WTC11 (cell line): ENCODE results near the gene PRKCE. TPM values are rescaled to one million over a fixed set of nuclear protein-coding genes. Genes with fewer than 3 reads are reported as not detected.

Experiments
- ATAC-seq: fragments of 200-7000 bp; cut with Tn5 transposase; 2 replicates; pipeline ENCODE4 v1.10.0; 2021; ENCODE audit warnings: mild to moderate bottlenecking, moderate library complexity
- CTCF ChIA-PET: fragments of 300-600 bp; sonication (Branson Sonifier 250); formaldehyde crosslinking; loops from one replicate; lab custom pipeline; 2021; ENCODE audit warnings: antibody characterized with exemption; lab: Charles Lee
- POLR2A ChIA-PET: fragments of 350-600 bp; sonication (Branson Sonifier 250); formaldehyde crosslinking; loops from one replicate; lab custom pipeline; 2021; ENCODE audit warnings: antibody characterized with exemption; lab: Charles Lee
- DNase-seq: peaks from one replicate; pipeline ENCODE4 v3.0.0; 2021; ENCODE audit warnings: low spot score
- H3K27ac Mint-ChIP-seq: 2 replicates; pipeline ENCODE4 v1.8.0; 2021; ENCODE audit warnings: mixed read lengths
- H3K27me3 Mint-ChIP-seq: 2 replicates; pipeline ENCODE4 v1.8.0; 2021; ENCODE audit warnings: low read depth, mild to moderate bottlenecking, moderate library complexity, mixed read lengths
- H3K36me3 Mint-ChIP-seq: 2 replicates; pipeline ENCODE4 v1.8.0; 2021; ENCODE audit warnings: mixed read lengths
- H3K4me1 Mint-ChIP-seq: 2 replicates; pipeline ENCODE4 v1.8.0; 2022; ENCODE audit warnings: mixed read lengths
- H3K4me3 Mint-ChIP-seq: 2 replicates; pipeline ENCODE4 v1.8.0; 2021; ENCODE audit warnings: mild to moderate bottlenecking, moderate library complexity, mixed read lengths
- H3K9me3 Mint-ChIP-seq: 2 replicates; pipeline ENCODE4 v1.8.0; 2021; ENCODE audit warnings: mixed read lengths
- ATF1 ChIP-seq: sonication (generic); formaldehyde crosslinking; IDR thresholded peaks from 2 replicates; pipeline ENCODE4 v1.8.1; 2023; ENCODE audit warnings: mild to moderate bottlenecking, moderate library complexity, missing genetic modification reagents
- CBFB ChIP-seq: sonication (generic); formaldehyde crosslinking; IDR thresholded peaks from 2 replicates; pipeline ENCODE4 v1.8.1; 2022; ENCODE audit warnings: mild to moderate bottlenecking, low read depth, missing genetic modification reagents
- FOXK1 ChIP-seq: sonication (generic); formaldehyde crosslinking; IDR thresholded peaks from 2 replicates; pipeline ENCODE4 v1.8.0; 2022; ENCODE audit warnings: mild to moderate bottlenecking, moderate library complexity, missing genetic modification reagents
- GRHL2 ChIP-seq: fragments of 250-450 bp; sonication (Bioruptor Pico); IDR thresholded peaks from 2 replicates; pipeline ENCODE4 v1.8.0; 2022; ENCODE audit warnings: mild to moderate bottlenecking, moderate library complexity; ENCODE audit not compliant: insufficient replicate concordance, severe bottlenecking
- JAZF1 ChIP-seq: fragments of 250-450 bp; sonication (Bioruptor Pico); IDR thresholded peaks from 2 replicates; pipeline ENCODE4 v1.9.0; 2021; ENCODE audit warnings: moderate library complexity, mild to moderate bottlenecking, inconsistent platforms
- KAT7 ChIP-seq: sonication (generic); formaldehyde crosslinking; IDR thresholded peaks from 2 replicates; pipeline ENCODE4 v1.8.1; 2023; ENCODE audit warnings: missing genetic modification reagents, mild to moderate bottlenecking, borderline replicate concordance
- NFATC4 ChIP-seq: fragments of 250-450 bp; sonication (Bioruptor Pico); IDR thresholded peaks from 2 replicates; pipeline ENCODE4 v1.9.0; 2021; ENCODE audit warnings: mild to moderate bottlenecking
- OVOL2 ChIP-seq: fragments of 250-450 bp; sonication (Bioruptor Pico); IDR thresholded peaks from 2 replicates; pipeline ENCODE4 v1.9.0; 2021; ENCODE audit warnings: mild to moderate bottlenecking, borderline replicate concordance
- PRRX2 ChIP-seq: fragments of 250-450 bp; sonication (Bioruptor Pico); IDR thresholded peaks from 2 replicates; pipeline ENCODE4 v1.8.0; 2021; ENCODE audit warnings: mild to moderate bottlenecking
- RELA ChIP-seq: sonication (generic); formaldehyde crosslinking; IDR thresholded peaks from 2 replicates; pipeline ENCODE4 v1.8.1; 2022; ENCODE audit warnings: missing genetic modification reagents, mild to moderate bottlenecking, borderline replicate concordance
- SMAD3 ChIP-seq: sonication (generic); formaldehyde crosslinking; IDR thresholded peaks from 2 replicates; pipeline ENCODE4 v1.8.0; 2022; ENCODE audit warnings: missing genetic modification reagents, mild to moderate bottlenecking, borderline replicate concordance
- TCF7 ChIP-seq: sonication (generic); formaldehyde crosslinking; IDR thresholded peaks from 2 replicates; pipeline ENCODE4 v1.8.0; 2022; ENCODE audit warnings: mild to moderate bottlenecking, low read depth, missing genetic modification reagents, moderate library complexity
- TEAD1 ChIP-seq: sonication (generic); formaldehyde crosslinking; IDR thresholded peaks from 2 replicates; pipeline ENCODE4 v1.8.0; 2022; ENCODE audit warnings: mild to moderate bottlenecking, missing genetic modification reagents
- ZBTB21 ChIP-seq: sonication (generic); formaldehyde crosslinking; IDR thresholded peaks from 2 replicates; pipeline ENCODE4 v1.8.1; 2023; ENCODE audit warnings: mild to moderate bottlenecking, missing genetic modification reagents, borderline replicate concordance
- ZNF138 ChIP-seq: sonication (generic); formaldehyde crosslinking; conservative IDR thresholded peaks from 2 replicates; pipeline ENCODE4 v1.8.1; 2022; ENCODE audit warnings: mild to moderate bottlenecking, moderate library complexity, missing genetic modification reagents
- ZNF219 ChIP-seq: sonication (generic); formaldehyde crosslinking; IDR thresholded peaks from 2 replicates; pipeline ENCODE4 v1.8.0; 2023; ENCODE audit warnings: missing genetic modification reagents, mild to moderate bottlenecking, borderline replicate concordance
- total RNA-seq: library from RNA; stranded (reverse); gene quantifications from 3 replicates; pipeline ENCODE4 v1.2.3, GENCODE V29; 2021
- TF ChIP-seq, protein P1 (sequence below): sonication (generic); formaldehyde crosslinking; IDR thresholded peaks from 2 replicates; pipeline ENCODE4 v1.8.1; 2023; ENCODE audit warnings: mild to moderate bottlenecking, missing genetic modification reagents, moderate library complexity
- TF ChIP-seq, protein P2 (sequence below): sonication (generic); formaldehyde crosslinking; IDR thresholded peaks from 2 replicates; pipeline ENCODE4 v1.8.1; 2023; ENCODE audit warnings: mild to moderate bottlenecking, missing genetic modification reagents
- TF ChIP-seq, protein P3 (sequence below): fragments of 250-450 bp; sonication (Bioruptor Pico); IDR thresholded peaks from 2 replicates; pipeline ENCODE4 v1.9.0; 2021; ENCODE audit warnings: moderate library complexity, mild to moderate bottlenecking, inconsistent platforms, borderline replicate concordance
- TF ChIP-seq, protein P4 (sequence below): sonication (generic); formaldehyde crosslinking; IDR thresholded peaks from 2 replicates; pipeline ENCODE4 v1.8.1; 2022; ENCODE audit warnings: missing genetic modification reagents, borderline replicate concordance
- TF ChIP-seq, protein P5 (sequence below): sonication (generic); formaldehyde crosslinking; IDR thresholded peaks from 2 replicates; pipeline ENCODE4 v1.8.0; 2022; ENCODE audit warnings: mild to moderate bottlenecking, missing genetic modification reagents
- TF ChIP-seq, protein P6 (sequence below): sonication (generic); formaldehyde crosslinking; conservative IDR thresholded peaks from 2 replicates; pipeline ENCODE4 v1.8.1; 2023; ENCODE audit warnings: mild to moderate bottlenecking, low read depth, missing genetic modification reagents, moderate library complexity

Gene PRKCE
- total RNA-seq, 1 experiment from 2014 or later: 5.8 TPM

DNA sequence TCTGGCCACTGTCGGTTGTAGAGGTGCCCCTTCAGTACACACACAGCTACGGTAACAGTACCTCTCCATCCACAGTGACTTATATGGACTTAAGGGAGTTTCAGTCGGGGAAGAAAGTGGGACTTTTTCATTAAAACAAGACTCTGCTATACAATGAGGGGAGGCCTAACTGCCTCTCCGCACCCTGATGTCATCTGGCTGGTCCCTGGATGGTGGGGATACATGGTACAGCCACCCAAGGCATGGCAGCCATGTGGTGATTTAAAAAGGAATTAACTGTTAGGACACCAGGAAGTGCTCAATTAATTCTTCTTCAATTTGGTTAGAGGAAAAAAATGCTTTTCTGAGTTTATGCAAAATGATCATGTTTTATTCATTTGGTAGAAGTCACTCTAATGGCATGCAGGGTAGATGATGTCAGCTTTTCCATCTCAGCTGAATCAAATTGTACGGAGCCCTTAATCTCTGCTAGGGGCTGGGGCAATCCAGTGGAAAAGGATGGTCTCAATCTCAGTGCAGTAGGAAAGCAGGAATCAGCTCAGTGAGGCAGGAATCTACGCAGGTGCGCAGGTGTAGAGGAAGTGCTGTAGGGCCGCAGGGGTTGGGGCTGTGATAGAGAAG is 243.9 kb downstream of the PRKCE start:
- Mint-ChIP-seq H3K4me1 (no peaks in the 10 kb centered on the region), H3K4me3 (no peak overlapping the region), H3K9me3 (no peaks in the 10 kb centered on the region), H3K36me3 (no peaks in the 10 kb centered on the region), H3K27me3 (no peaks in the 10 kb centered on the region), H3K27ac (no peak overlapping the region)
- ATAC-seq (no peak), DNase-seq (no peak)
- TF ChIP-seq, protein P1, sequence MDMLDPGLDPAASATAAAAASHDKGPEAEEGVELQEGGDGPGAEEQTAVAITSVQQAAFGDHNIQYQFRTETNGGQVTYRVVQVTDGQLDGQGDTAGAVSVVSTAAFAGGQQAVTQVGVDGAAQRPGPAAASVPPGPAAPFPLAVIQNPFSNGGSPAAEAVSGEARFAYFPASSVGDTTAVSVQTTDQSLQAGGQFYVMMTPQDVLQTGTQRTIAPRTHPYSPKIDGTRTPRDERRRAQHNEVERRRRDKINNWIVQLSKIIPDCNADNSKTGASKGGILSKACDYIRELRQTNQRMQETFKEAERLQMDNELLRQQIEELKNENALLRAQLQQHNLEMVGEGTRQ (CRISPR knock-in tag): no peak
- TF ChIP-seq SMAD3 (no peak), FOXK1 (no peak), KAT7 (CRISPR knock-in tag) (no peak)
- TF ChIP-seq, protein P2, sequence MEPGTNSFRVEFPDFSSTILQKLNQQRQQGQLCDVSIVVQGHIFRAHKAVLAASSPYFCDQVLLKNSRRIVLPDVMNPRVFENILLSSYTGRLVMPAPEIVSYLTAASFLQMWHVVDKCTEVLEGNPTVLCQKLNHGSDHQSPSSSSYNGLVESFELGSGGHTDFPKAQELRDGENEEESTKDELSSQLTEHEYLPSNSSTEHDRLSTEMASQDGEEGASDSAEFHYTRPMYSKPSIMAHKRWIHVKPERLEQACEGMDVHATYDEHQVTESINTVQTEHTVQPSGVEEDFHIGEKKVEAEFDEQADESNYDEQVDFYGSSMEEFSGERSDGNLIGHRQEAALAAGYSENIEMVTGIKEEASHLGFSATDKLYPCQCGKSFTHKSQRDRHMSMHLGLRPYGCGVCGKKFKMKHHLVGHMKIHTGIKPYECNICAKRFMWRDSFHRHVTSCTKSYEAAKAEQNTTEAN: no peak
- POLR2A ChIA-PET: no interaction called here
- CTCF ChIA-PET: no interaction called here

DNA sequence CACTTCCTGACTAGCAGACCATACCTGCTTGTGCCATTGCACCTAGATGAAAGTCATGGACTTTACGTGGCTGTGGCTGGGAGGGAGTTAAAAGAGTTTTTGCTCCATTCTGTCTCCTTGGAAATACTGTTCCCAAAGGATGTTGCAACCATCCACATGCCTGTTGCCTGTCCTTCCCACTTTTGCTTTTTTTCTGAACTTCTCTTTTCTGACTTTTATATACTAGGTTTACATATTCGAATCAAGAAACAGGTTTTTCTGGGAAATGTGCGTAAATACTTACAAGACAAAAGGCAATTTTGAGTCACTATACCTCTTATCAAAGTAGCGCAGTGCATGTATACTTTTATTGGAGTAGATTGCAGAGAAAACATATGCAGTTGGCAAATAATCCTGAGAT is 244.8 kb downstream of the PRKCE start:
- H3K9me3 Mint-ChIP-seq: no peaks in the 10 kb centered on the region
- no peak overlapping the region for H3K4me3 Mint-ChIP-seq
- ATAC-seq: no peak
- H3K4me1 Mint-ChIP-seq: no peaks in the 10 kb centered on the region
- DNase-seq: no peak
- TF ChIP-seq RELA (no peak), ATF1 (CRISPR knock-in tag) (no peak), NFATC4 (CRISPR knock-in tag) (no peak), GRHL2 (no peak), PRRX2 (CRISPR knock-in tag) (no peak), OVOL2 (CRISPR knock-in tag) (no peak), TEAD1 (CRISPR knock-in tag) (no peak), ZNF219 (no peak), ZNF138 (CRISPR knock-in tag) (no peak), JAZF1 (CRISPR knock-in tag) (no peak), ZBTB21 (CRISPR knock-in tag) (no peak), CBFB (CRISPR knock-in tag) (no peak), TCF7 (CRISPR knock-in tag) (no peak)
- TF ChIP-seq, protein P3, sequence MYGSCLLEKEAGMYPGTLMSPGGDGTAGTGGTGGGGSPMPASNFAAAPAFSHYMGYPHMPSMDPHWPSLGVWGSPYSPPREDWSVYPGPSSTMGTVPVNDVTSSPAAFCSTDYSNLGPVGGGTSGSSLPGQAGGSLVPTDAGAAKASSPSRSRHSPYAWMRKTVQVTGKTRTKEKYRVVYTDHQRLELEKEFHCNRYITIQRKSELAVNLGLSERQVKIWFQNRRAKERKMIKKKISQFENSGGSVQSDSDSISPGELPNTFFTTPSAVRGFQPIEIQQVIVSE (CRISPR knock-in tag): no peak
- TF ChIP-seq, protein P4, sequence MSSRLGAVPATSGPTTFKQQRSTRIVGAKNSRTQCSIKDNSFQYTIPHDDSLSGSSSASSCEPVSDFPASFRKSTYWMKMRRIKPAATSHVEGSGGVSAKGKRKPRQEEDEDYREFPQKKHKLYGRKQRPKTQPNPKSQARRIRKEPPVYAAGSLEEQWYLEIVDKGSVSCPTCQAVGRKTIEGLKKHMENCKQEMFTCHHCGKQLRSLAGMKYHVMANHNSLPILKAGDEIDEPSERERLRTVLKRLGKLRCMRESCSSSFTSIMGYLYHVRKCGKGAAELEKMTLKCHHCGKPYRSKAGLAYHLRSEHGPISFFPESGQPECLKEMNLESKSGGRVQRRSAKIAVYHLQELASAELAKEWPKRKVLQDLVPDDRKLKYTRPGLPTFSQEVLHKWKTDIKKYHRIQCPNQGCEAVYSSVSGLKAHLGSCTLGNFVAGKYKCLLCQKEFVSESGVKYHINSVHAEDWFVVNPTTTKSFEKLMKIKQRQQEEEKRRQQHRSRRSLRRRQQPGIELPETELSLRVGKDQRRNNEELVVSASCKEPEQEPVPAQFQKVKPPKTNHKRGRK (CRISPR knock-in tag): no peak
- TF ChIP-seq, protein P2: no peak
- TF ChIP-seq, protein P5, sequence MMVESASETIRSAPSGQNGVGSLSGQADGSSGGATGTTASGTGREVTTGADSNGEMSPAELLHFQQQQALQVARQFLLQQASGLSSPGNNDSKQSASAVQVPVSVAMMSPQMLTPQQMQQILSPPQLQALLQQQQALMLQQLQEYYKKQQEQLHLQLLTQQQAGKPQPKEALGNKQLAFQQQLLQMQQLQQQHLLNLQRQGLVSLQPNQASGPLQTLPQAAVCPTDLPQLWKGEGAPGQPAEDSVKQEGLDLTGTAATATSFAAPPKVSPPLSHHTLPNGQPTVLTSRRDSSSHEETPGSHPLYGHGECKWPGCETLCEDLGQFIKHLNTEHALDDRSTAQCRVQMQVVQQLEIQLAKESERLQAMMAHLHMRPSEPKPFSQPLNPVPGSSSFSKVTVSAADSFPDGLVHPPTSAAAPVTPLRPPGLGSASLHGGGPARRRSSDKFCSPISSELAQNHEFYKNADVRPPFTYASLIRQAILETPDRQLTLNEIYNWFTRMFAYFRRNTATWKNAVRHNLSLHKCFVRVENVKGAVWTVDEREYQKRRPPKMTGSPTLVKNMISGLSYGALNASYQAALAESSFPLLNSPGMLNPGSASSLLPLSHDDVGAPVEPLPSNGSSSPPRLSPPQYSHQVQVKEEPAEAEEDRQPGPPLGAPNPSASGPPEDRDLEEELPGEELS (CRISPR knock-in tag): no peak
- TF ChIP-seq, protein P6, sequence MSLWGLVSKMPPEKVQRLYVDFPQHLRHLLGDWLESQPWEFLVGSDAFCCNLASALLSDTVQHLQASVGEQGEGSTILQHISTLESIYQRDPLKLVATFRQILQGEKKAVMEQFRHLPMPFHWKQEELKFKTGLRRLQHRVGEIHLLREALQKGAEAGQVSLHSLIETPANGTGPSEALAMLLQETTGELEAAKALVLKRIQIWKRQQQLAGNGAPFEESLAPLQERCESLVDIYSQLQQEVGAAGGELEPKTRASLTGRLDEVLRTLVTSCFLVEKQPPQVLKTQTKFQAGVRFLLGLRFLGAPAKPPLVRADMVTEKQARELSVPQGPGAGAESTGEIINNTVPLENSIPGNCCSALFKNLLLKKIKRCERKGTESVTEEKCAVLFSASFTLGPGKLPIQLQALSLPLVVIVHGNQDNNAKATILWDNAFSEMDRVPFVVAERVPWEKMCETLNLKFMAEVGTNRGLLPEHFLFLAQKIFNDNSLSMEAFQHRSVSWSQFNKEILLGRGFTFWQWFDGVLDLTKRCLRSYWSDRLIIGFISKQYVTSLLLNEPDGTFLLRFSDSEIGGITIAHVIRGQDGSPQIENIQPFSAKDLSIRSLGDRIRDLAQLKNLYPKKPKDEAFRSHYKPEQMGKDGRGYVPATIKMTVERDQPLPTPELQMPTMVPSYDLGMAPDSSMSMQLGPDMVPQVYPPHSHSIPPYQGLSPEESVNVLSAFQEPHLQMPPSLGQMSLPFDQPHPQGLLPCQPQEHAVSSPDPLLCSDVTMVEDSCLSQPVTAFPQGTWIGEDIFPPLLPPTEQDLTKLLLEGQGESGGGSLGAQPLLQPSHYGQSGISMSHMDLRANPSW (CRISPR knock-in tag): no peak
- H3K27ac Mint-ChIP-seq: no peak overlapping the region
- ChIA-PET CTCF (no interaction called here), POLR2A (no interaction called here)
- no peaks in the 10 kb centered on the region for H3K36me3 Mint-ChIP-seq
- H3K27me3 Mint-ChIP-seq: no peaks in the 10 kb centered on the region
